GM18498 (cell line): ENCODE measurements around the gene ANAPC16.
"Not testable (repeated sequence)": the region's sequence is repeated elsewhere in the genome, so short reads cannot be mapped to it uniquely, and the experiment has no call there.

Source experiments
- ATAC-seq: cut with Tn5 transposase; IDR thresholded peaks from one replicate; pipeline ENCODE4 v1.9.1; 2021; ENCODE audit warnings: mild to moderate bottlenecking, moderate library complexity; ENCODE audit not compliant: unreplicated experiment

ANAPC16 gene

GRCh38 chr10:72277340-72277995 is 61.7 kb downstream of the ANAPC16 start:
- ATAC-seq, result no peak

- ATAC-seq, result no peak
These were observed 62.3 kb downstream of the ANAPC16 start for GRCh38 chr10:72277996-72278667.

GRCh38 chr10:72278668-72279393 is 63.0 kb downstream of the ANAPC16 start:
- no peak for ATAC-seq

GRCh38 chr10:72279587-72279986 is 63.8 kb downstream of the ANAPC16 start:
- not testable (repeated sequence) for ATAC-seq

GRCh38 chr10:72283131-72283530 is 67.3 kb downstream of the ANAPC16 start:
- ATAC-seq, result no peak
